ENCODE measurements around the gene LRRC8D. TPM values are rescaled to one million over a fixed set of nuclear protein-coding genes. Genes with fewer than 3 reads are reported as not detected.
A peak's percentile ranks its signal among the peaks of the same experiment; 100 is the strongest.

Gene LRRC8D
- total and polyA plus RNA-seq, 2 donors from 2014 or later = 16.3 to 36.6 TPM

GRCh38 chr1:89807983-89808382 lies 12.8 kb upstream of the LRRC8D start:
- H3K9me3 ChIP-seq (ENCODE audit: control insufficient read depth in 2 of 3, insufficient read depth in 1 of 3, low read length in 3 of 3) = no peaks in the 10 kb centered on the region
- no peak overlapping the region for H3K4me3 ChIP-seq (ENCODE audit: low read length in 3 of 3)
- no peak for TF ChIP-seq CTCF (IDR thresholded peaks at IDR 0.05; ENCODE audit: borderline replicate concordance, extremely low read depth, insufficient read depth)
- no peak overlapping the region for H3K9ac ChIP-seq (ENCODE audit: low read length in 3 of 3)
- H3K4me1 ChIP-seq (ENCODE audit: control insufficient read depth in 2 of 3, insufficient read depth in 2 of 3, low read depth in 1 of 3, low read length in 3 of 3) = no peaks in the 10 kb centered on the region
- no peak overlapping the region for H3K27ac ChIP-seq (ENCODE audit: low read depth in 2 of 2, low read length in 2 of 2)
- DNase-seq = no peak
- intact Hi-C loops (cut with DNase I) = no loop called here
- FAIRE-seq = no peak
- no peaks in the 10 kb centered on the region for H3K36me3 ChIP-seq (ENCODE audit: control insufficient read depth in 2 of 3, insufficient read depth in 3 of 3, low read length in 3 of 3)
- H3K27me3 ChIP-seq (ENCODE audit: control insufficient read depth, insufficient read depth, low read length) = no peaks in the 10 kb centered on the region

- intact Hi-C loops (cut with DNase I) = no loop called here
- no peaks in the 10 kb centered on the region for H3K4me1 ChIP-seq (ENCODE audit: control insufficient read depth in 2 of 3, insufficient read depth in 2 of 3, low read depth in 1 of 3, low read length in 3 of 3)
- H3K27ac ChIP-seq (ENCODE audit: low read depth in 2 of 2, low read length in 2 of 2) = no peak overlapping the region
- TF ChIP-seq CTCF (IDR thresholded peaks at IDR 0.05; ENCODE audit: borderline replicate concordance, extremely low read depth, insufficient read depth) = no peak
- no peak overlapping the region for H3K4me3 ChIP-seq (ENCODE audit: low read length in 3 of 3)
- DNase-seq = peak in 1 of 5 donors; percentile 25
- H3K36me3 ChIP-seq (ENCODE audit: control insufficient read depth in 2 of 3, insufficient read depth in 3 of 3, low read length in 3 of 3) = no peaks in the 10 kb centered on the region
- no peaks in the 10 kb centered on the region for H3K27me3 ChIP-seq (ENCODE audit: control insufficient read depth, insufficient read depth, low read length)
- H3K9ac ChIP-seq (ENCODE audit: low read length in 3 of 3) = no peak overlapping the region
- no peak for FAIRE-seq
- no peaks in the 10 kb centered on the region for H3K9me3 ChIP-seq (ENCODE audit: control insufficient read depth in 2 of 3, insufficient read depth in 1 of 3, low read length in 3 of 3)
Observed at GRCh38 chr1:89808441-89809117, 12.3 kb upstream of the LRRC8D start.

- intact Hi-C loops (cut with DNase I) = no loop called here
- no peak for TF ChIP-seq CTCF (IDR thresholded peaks at IDR 0.05; ENCODE audit: borderline replicate concordance, extremely low read depth, insufficient read depth)
- H3K27me3 ChIP-seq (ENCODE audit: control insufficient read depth, insufficient read depth, low read length) = no peaks in the 10 kb centered on the region
- DNase-seq (no peak), FAIRE-seq (no peak)
- H3K36me3 ChIP-seq (ENCODE audit: control insufficient read depth in 2 of 3, insufficient read depth in 3 of 3, low read length in 3 of 3) = no peaks in the 10 kb centered on the region
- no peaks in the 10 kb centered on the region for H3K9me3 ChIP-seq (ENCODE audit: control insufficient read depth in 2 of 3, insufficient read depth in 1 of 3, low read length in 3 of 3)
- H3K27ac ChIP-seq (ENCODE audit: low read depth in 2 of 2, low read length in 2 of 2) = no peak overlapping the region
- H3K9ac ChIP-seq (ENCODE audit: low read length in 3 of 3) = no peak overlapping the region
- H3K4me3 ChIP-seq (ENCODE audit: low read length in 3 of 3) = no peak overlapping the region
- no peaks in the 10 kb centered on the region for H3K4me1 ChIP-seq (ENCODE audit: control insufficient read depth in 2 of 3, insufficient read depth in 2 of 3, low read depth in 1 of 3, low read length in 3 of 3)
Observed at GRCh38 chr1:89809556-89809955, 11.3 kb upstream of the LRRC8D start.

- Histone ChIP-seq H3K4me1 (ENCODE audit: control insufficient read depth in 2 of 3, insufficient read depth in 2 of 3, low read depth in 1 of 3, low read length in 3 of 3) (no peaks in the 10 kb centered on the region), H3K4me3 (ENCODE audit: low read length in 3 of 3) (no peak overlapping the region), H3K36me3 (ENCODE audit: control insufficient read depth in 2 of 3, insufficient read depth in 3 of 3, low read length in 3 of 3) (no peaks in the 10 kb centered on the region), H3K9ac (ENCODE audit: low read length in 3 of 3) (no peak overlapping the region), H3K9me3 (ENCODE audit: control insufficient read depth in 2 of 3, insufficient read depth in 1 of 3, low read length in 3 of 3) (no peaks in the 10 kb centered on the region), H3K27me3 (ENCODE audit: control insufficient read depth, insufficient read depth, low read length) (no peaks in the 10 kb centered on the region), H3K27ac (ENCODE audit: low read depth in 2 of 2, low read length in 2 of 2) (no peak overlapping the region)
- intact Hi-C loops (cut with DNase I) = loop anchor here (5.0 kb wide), 1 partner anchor 172 kb away; no protein-coding TSS in a partner anchor
- FAIRE-seq (no peak), DNase-seq (no peak)
- no peak for TF ChIP-seq CTCF (IDR thresholded peaks at IDR 0.05; ENCODE audit: borderline replicate concordance, extremely low read depth, insufficient read depth)
Observed at GRCh38 chr1:89810302-89810701, 10.5 kb upstream of the LRRC8D start.

Data from kidney (tissue), 14 donors.